Measurements from ENCODE around the gene DOCK4.

The DOCK4 gene

GRCh38 chr7:112105584-112106530 is 100.3 kb downstream of the DOCK4 start:
- DNase-seq (ENCODE audit: low read depth) = no peak
- H3K4me3 ChIP-seq (ENCODE audit: low read depth, low read length) = no peak overlapping the region
- TF ChIP-seq, protein P1, sequence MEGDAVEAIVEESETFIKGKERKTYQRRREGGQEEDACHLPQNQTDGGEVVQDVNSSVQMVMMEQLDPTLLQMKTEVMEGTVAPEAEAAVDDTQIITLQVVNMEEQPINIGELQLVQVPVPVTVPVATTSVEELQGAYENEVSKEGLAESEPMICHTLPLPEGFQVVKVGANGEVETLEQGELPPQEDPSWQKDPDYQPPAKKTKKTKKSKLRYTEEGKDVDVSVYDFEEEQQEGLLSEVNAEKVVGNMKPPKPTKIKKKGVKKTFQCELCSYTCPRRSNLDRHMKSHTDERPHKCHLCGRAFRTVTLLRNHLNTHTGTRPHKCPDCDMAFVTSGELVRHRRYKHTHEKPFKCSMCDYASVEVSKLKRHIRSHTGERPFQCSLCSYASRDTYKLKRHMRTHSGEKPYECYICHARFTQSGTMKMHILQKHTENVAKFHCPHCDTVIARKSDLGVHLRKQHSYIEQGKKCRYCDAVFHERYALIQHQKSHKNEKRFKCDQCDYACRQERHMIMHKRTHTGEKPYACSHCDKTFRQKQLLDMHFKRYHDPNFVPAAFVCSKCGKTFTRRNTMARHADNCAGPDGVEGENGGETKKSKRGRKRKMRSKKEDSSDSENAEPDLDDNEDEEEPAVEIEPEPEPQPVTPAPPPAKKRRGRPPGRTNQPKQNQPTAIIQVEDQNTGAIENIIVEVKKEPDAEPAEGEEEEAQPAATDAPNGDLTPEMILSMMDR (IDR thresholded peaks at IDR 0.05; ENCODE audit: insufficient read depth, low read depth, low read length, missing control alignments) = no peak

- DNase-seq (ENCODE audit: low read depth) = no peak
- no peak overlapping the region for H3K4me3 ChIP-seq (ENCODE audit: low read depth, low read length)
- TF ChIP-seq, protein P1 (IDR thresholded peaks at IDR 0.05; ENCODE audit: insufficient read depth, low read depth, low read length, missing control alignments) = no peak
Measured at GRCh38 chr7:112104120-112104519, 102.1 kb downstream of the DOCK4 start.

DNA sequence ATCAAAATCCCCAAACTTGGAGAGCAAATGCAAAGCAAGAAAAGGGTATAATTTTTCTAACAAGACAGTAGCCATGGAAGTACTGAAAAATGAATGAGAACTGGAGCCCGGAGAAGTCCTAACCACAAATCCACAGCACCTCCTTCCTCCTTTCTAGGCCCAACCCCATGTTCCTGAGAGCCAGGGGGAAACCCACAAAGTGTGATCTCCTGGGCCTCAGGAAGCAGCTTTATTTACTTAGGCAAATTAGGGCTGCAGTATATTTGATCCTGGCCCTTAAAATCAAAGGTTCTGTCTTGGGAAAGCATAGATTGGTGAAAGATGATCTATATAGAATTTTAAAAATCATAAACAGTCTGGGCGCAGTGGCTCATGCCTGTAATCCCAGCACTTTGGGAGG is 103.0 kb downstream of the DOCK4 start:
- no peak overlapping the region for H3K4me3 ChIP-seq (ENCODE audit: low read depth, low read length)

DNA sequence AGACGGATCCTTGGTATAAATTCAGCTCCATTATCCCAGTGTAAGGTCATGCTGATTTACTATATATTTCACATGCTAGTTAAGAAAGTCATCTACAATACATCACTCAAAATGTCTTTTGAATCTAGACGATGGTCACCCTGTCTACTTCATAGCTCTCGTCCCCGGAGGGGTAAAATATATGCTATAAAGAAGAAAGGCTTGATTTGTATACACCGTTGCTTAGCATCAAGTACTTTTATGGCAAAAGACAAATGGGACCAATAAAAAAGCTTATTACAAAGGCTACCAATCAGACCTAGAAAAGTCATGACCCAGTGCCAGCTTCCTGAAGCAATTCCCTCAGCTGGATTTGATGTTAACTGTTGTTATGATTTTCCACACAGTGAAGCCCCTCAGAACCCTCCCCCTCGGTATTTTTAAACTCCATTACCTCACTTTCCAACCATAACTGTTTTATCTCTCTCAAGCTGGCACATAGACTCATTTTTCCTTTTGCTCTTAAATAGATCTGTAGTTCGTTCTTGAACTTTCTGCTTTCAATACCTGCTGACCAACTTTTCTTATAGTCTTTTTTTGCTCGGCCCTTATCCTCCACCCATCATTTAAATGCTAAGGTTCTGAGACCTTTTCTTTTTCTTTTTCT is 104.9 kb downstream of the DOCK4 start:
- no peak for DNase-seq (ENCODE audit: low read depth)
- no peak overlapping the region for H3K4me3 ChIP-seq (ENCODE audit: low read depth, low read length)
- TF ChIP-seq, protein P1 (IDR thresholded peaks at IDR 0.05; ENCODE audit: insufficient read depth, low read depth, low read length, missing control alignments) = no peak

More for the DNA sequence above, 103.0 kb downstream of the DOCK4 start:
- TF ChIP-seq, protein P1 (IDR thresholded peaks at IDR 0.05; ENCODE audit: insufficient read depth, low read depth, low read length, missing control alignments) = no peak
- no peak for DNase-seq (ENCODE audit: low read depth)

DNA sequence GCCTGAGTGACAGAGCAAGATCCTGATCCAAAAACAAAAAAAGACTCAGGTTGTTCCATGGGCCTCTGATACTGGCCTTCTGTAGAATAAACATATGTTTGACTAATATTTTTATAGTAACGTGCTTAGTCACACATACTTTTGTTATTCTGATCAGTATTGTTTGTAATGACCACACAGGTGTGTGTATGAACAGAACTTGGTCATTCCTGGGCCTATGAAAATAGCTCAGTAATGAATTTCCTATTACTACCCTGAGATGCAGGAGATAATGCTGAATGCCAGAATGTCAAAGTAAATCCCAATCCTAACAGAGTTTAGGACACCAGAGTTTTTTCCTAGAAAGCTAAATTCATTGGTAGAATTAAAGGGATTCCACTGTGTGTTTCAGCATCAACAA is 108.7 kb downstream of the DOCK4 start:
- no peak overlapping the region for H3K4me3 ChIP-seq (ENCODE audit: low read depth, low read length)
- TF ChIP-seq, protein P1 (IDR thresholded peaks at IDR 0.05; ENCODE audit: insufficient read depth, low read depth, low read length, missing control alignments) = no peak
- DNase-seq (ENCODE audit: low read depth) = no peak

- no peak for DNase-seq (ENCODE audit: low read depth)
- H3K4me3 ChIP-seq (ENCODE audit: low read depth, low read length) = no peak overlapping the region
- TF ChIP-seq, protein P1 (IDR thresholded peaks at IDR 0.05; ENCODE audit: insufficient read depth, low read depth, low read length, missing control alignments) = no peak
Measured at GRCh38 chr7:112093409-112093808, 112.8 kb downstream of the DOCK4 start.
